GM18508 (cell line): ENCODE results near the gene C16orf95.
"Not testable (repeated sequence)": the region's sequence is repeated elsewhere in the genome, so short reads cannot be mapped to it uniquely, and the experiment has no call there.

Experiments
- ATAC-seq: cut with Tn5 transposase; IDR thresholded peaks from one replicate; pipeline ENCODE4 v1.9.1; 2021; ENCODE audit warnings: moderate number of reproducible peaks; ENCODE audit not compliant: insufficient read depth, unreplicated experiment

Gene C16orf95

GRCh38 chr16:87347932-87348615, 30.9 kb upstream of the C16orf95 start:
- no peak for ATAC-seq

- no peak for ATAC-seq
Observed at GRCh38 chr16:87346517-87347060, 29.4 kb upstream of the C16orf95 start.

- ATAC-seq, result no peak
Observed at GRCh38 chr16:87345726-87346424, 28.7 kb upstream of the C16orf95 start.

- no peak for ATAC-seq
Observed at GRCh38 chr16:87344931-87345631, 27.9 kb upstream of the C16orf95 start.

- ATAC-seq, result no peak
Observed at GRCh38 chr16:87344165-87344930, 27.2 kb upstream of the C16orf95 start.

GRCh38 chr16:87343753-87344050, 26.5 kb upstream of the C16orf95 start:
- no peak for ATAC-seq

GRCh38 chr16:87342978-87343752, 26.0 kb upstream of the C16orf95 start:
- ATAC-seq, result no peak

- no peak for ATAC-seq
Observed at GRCh38 chr16:87342504-87342903, 25.3 kb upstream of the C16orf95 start.

GRCh38 chr16:87340198-87340597, 23.0 kb upstream of the C16orf95 start:
- ATAC-seq, result no peak

GRCh38 chr16:87339724-87340105, 22.5 kb upstream of the C16orf95 start:
- ATAC-seq, result not testable (repeated sequence)

- no peak for ATAC-seq
Observed at GRCh38 chr16:87339086-87339723, 22.0 kb upstream of the C16orf95 start.

- no peak for ATAC-seq
Observed at GRCh38 chr16:87338155-87338765, 21.1 kb upstream of the C16orf95 start.

GRCh38 chr16:87337262-87337771, 20.1 kb upstream of the C16orf95 start:
- ATAC-seq, result no peak

GRCh38 chr16:87336434-87337240, 19.4 kb upstream of the C16orf95 start:
- no peak for ATAC-seq

GRCh38 chr16:87335625-87336433, 18.6 kb upstream of the C16orf95 start:
- ATAC-seq, result no peak

- ATAC-seq, result no peak
Observed at GRCh38 chr16:87334651-87335624, 17.7 kb upstream of the C16orf95 start.
